Lung (tissue), 12 donors: ENCODE data around the gene CAMK2D. TPM values are rescaled to one million over a fixed set of nuclear protein-coding genes. Genes with fewer than 3 reads are reported as not detected.

Source experiments
- ATAC-seq: fragments of 200-7000 bp; cut with Tn5 transposase; one replicate; pipeline ENCODE4 v1.9.1; 2020; ENCODE audit warnings: moderate number of reproducible peaks; ENCODE audit not compliant: insufficient read depth, low FRiP score
- DNase-seq, 3 donors: peaks; one replicate each; pipeline ENCODE4 v3.0.0-alpha.2; 2013 to 2017
- H3K27ac ChIP-seq, 2 donors: one replicate each; pipeline ENCODE4 v1.5.1; 2013; ENCODE audit warnings: mild to moderate bottlenecking in 2 of 2, moderate library complexity in 2 of 2, control low read depth in 1 of 2, inconsistent platforms in 1 of 2, low read depth in 1 of 2, low read length in 1 of 2
- H3K27me3 ChIP-seq, 3 donors: one replicate each; pipeline ENCODE4 v1.5.1; 2013; ENCODE audit warnings: low read length in 2 of 3; ENCODE audit not compliant: control insufficient read depth in 3 of 3, insufficient read depth in 3 of 3
- H3K36me3 ChIP-seq, 4 donors: one replicate each; pipeline ENCODE4 v1.5.1; 2013; ENCODE audit warnings: low read length in 4 of 4, mild to moderate bottlenecking in 1 of 4, moderate library complexity in 1 of 4; ENCODE audit not compliant: control insufficient read depth in 4 of 4, insufficient read depth in 4 of 4
- H3K4me1 ChIP-seq, 5 donors: one replicate each; pipeline ENCODE4 v1.5.1; 2013; ENCODE audit warnings: low read length in 5 of 5, mild to moderate bottlenecking in 2 of 5, moderate library complexity in 1 of 5; ENCODE audit not compliant: control insufficient read depth in 5 of 5, insufficient read depth in 5 of 5
- H3K4me3 ChIP-seq: one replicate; pipeline ENCODE4 v1.5.1; 2013; ENCODE audit warnings: mild to moderate bottlenecking, control low read depth, moderate library complexity
- H3K9ac ChIP-seq, 2 donors: one replicate each; pipeline ENCODE4 v1.5.1; 2013; ENCODE audit warnings: low read length in 2 of 2, control low read depth in 1 of 2; ENCODE audit not compliant: insufficient read depth in 1 of 2
- H3K9me3 ChIP-seq, 4 donors: one replicate each; pipeline ENCODE4 v1.5.1; 2013; ENCODE audit warnings: low read length in 3 of 4, mild to moderate bottlenecking in 1 of 4, moderate library complexity in 1 of 4; ENCODE audit not compliant: control insufficient read depth in 4 of 4, insufficient read depth in 3 of 4
- CTCF ChIP-seq: IDR thresholded peaks from 2 replicates; pipeline ENCODE4 v1.5.1; 2012; ENCODE audit warnings: mild to moderate bottlenecking; ENCODE audit errors: control extremely low read depth, extremely low read depth
- WGBS, 2 donors: extraction: QIAGEN DNeasy Blood & Tissue Kit; methylation state at CpG; one replicate each; pipeline ENCODE4 v1.1.7; 2013; 5-methylcytosine and 5-hydroxymethylcytosine counted together
- polyA plus RNA-seq, 2 donors: library from polyadenylated mRNA; stranded (reverse); fragments of 200-250 nt; gene quantifications; one replicate each; pipeline ENCODE4 v1.2.1, GENCODE V29; 2013
- total RNA-seq, 2 donors: library from RNA; depleted of rRNA in 1 of 2; stranded (reverse); fragments of >200 nt in 1 of 2; gene quantifications; one replicate each; pipeline ENCODE4 v1.2.1, GENCODE V29; 2014 to 2021
- donor health status: control.
- donor health status: control.
- donor health status: Bipolar disorder and iron deficiency.
- donor health status: healthy.
- donor health status: DM: yes; HTN: yes; CAD: no.

Gene CAMK2D
- total and polyA plus RNA-seq, 4 donors: 11.9 to 98.2 (median 36.6) TPM

DNA sequence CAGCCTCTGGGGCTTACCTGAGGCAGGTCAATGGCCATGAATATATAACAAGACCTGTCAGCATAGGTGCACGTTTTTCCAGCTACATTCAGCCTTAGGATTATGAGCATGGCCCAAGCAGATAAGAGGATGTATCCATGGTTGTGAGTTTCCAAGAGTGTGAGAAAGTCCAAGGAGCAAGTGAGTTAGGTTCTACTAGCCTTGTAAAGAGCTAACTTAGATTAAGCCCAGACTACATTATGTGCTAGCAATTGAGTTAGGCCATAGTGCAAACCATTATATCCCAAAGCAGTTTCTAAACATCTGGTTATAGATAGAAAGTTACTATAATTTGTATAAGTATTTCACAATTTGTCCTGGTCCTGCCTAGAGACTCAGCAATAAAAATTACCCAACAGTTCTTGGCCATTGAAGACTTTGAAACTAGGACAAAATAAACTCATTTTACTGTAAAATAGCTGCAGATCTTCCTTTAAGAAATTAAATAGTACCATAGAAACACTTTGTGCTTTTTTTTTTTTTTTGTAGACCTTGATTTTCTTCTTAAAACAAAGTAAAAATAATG, 312.0 kb downstream of the CAMK2D start:
- DNase-seq: peak in 2 of 3 donors; percentile 36 to 60
- WGBS, 2 donors: 83 to 87% methylated on average over 1 of the region's 1 CpG

DNA sequence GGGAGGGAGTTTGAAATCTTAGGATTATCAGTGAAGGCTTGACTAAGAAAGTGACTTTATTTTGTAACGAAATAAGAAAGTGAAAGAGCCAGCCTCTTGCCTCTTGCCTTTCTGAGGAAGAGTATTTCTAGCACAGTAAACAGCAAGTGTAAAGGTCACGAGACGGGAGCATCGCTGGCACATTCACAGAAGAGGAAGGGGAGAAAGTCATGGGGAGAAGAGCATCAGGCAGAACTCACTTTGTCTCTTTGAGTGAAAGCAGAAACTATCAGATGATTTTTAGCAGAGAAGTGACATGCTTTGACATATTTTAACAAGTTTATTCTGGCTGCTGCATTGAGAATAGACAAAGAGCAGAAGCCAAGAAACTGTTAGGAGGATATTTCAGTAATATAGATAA, 313.8 kb downstream of the CAMK2D start:
- Histone ChIP-seq H3K9ac (no peak overlapping the region), H3K4me1 (peaks cover 3 to 27% (median 24%) of the 10 kb centered on the region in 5 donors), H3K36me3 (no peaks in the 10 kb centered on the region), H3K27me3 (no peaks in the 10 kb centered on the region), H3K4me3 (no peak overlapping the region), H3K9me3 (no peaks in the 10 kb centered on the region), H3K27ac (peak overlapping the region in 1 of 2 donors; percentile 64)
- DNase-seq: peak in 1 of 3 donors; percentile 53
- no peak for TF ChIP-seq CTCF
- ATAC-seq: no peak
- 36 to 51% methylated on average over 4 of the region's 4 CpGs for WGBS, 2 donors

More for the DNA sequence above, 312.0 kb downstream of the CAMK2D start:
- H3K27ac ChIP-seq: peak overlapping the region in 1 of 2 donors; percentile 70
- H3K9ac ChIP-seq: no peak overlapping the region
- no peaks in the 10 kb centered on the region for H3K36me3 ChIP-seq
- no peak for ATAC-seq
- no peaks in the 10 kb centered on the region for H3K9me3 ChIP-seq
- H3K4me1 ChIP-seq: peaks cover 4 to 30% (median 21%) of the 10 kb centered on the region in 5 donors
- H3K4me3 ChIP-seq: no peak overlapping the region
- no peaks in the 10 kb centered on the region for H3K27me3 ChIP-seq
- no peak for TF ChIP-seq CTCF

DNA sequence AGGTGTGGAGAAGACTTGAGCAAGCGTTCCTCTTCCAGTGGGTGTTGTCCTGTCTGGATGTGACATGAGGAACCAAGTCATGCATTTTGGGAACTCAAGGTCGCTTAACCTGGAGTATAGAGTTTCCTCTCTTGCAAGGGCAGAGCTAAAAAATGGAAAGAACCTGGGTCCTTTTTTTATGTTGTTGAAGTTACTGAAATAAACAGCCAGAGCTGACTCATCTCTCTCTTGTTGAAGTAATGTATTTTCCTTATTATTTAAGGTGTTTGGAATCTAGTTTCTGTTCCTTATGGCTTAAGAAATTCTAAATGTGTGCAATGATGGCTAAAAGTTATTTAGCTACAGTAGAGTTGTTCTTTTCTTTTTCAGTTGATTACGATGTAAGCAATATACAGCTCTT, 314.5 kb downstream of the CAMK2D start:
- H3K9ac ChIP-seq: no peak overlapping the region
- WGBS, 2 donors: 81 to 89% methylated on average over 3 of the region's 3 CpGs
- peaks cover 3 to 27% (median 21%) of the 10 kb centered on the region in 5 donors for H3K4me1 ChIP-seq
- no peaks in the 10 kb centered on the region for H3K36me3 ChIP-seq
- H3K9me3 ChIP-seq: no peaks in the 10 kb centered on the region
- H3K27ac ChIP-seq: peak overlapping the region; percentile 9 to 64
- TF ChIP-seq CTCF: no peak
- no peaks in the 10 kb centered on the region for H3K27me3 ChIP-seq
- DNase-seq (no peak), ATAC-seq (no peak)
- H3K4me3 ChIP-seq: no peak overlapping the region

DNA sequence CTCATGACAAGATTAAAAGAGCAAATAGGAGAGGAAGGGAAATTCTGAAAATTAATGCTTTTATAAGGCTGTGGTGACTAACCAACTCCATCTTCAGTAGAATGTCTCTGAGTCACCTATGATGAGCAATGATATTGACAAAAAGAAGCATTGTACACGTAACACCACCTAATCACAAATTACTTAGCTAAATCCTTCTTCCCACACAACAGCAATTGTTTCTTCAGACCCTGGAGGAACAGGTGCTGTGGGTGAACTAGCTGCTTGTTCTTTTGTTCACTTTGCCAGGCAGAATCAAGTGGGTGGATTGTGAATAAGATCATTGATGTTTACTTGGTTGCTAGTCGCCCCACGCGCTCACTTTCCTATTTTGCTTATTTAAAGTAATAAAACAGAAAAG, 315.5 kb downstream of the CAMK2D start:
- Histone ChIP-seq H3K27ac (peak overlapping the region in 1 of 2 donors; percentile 83), H3K4me1 (peaks cover 3 to 27% (median 18%) of the 10 kb centered on the region in 5 donors), H3K9ac (no peak overlapping the region), H3K27me3 (no peaks in the 10 kb centered on the region), H3K4me3 (no peak overlapping the region), H3K9me3 (no peaks in the 10 kb centered on the region), H3K36me3 (no peaks in the 10 kb centered on the region)
- DNase-seq (no peak), ATAC-seq (no peak)
- WGBS, 2 donors: 83 to 89% methylated on average over 4 of the region's 4 CpGs
- TF ChIP-seq CTCF: no peak
